ENCODE data around the gene PLA2G2A. TPM values are rescaled to one million over a fixed set of nuclear protein-coding genes. Genes with fewer than 3 reads are reported as not detected.

PLA2G2A gene
- total RNA-seq, 2 experiments from 2014 or later, result not detected

- H3K27ac Mint-ChIP-seq, result no peak overlapping the region
- ChIA-PET POLR2A (no interaction called here), CTCF (interaction anchor here (0.6 kb wide), 1 partner anchor 242 kb away, joined by 3 read pairs; no protein-coding TSS in a partner anchor)
- DNase-seq (no peak), ATAC-seq (no peak)
- H3K4me1 Mint-ChIP-seq, result no peaks in the 10 kb centered on the region
- H3K27me3 Mint-ChIP-seq, result peaks cover 21% of the 10 kb centered on the region
- intact Hi-C loops (cut with DNase I, micrococcal nuclease), result no loop called here
- H3K4me3 Mint-ChIP-seq, result no peak overlapping the region
- no peaks in the 10 kb centered on the region for H3K9me3 Mint-ChIP-seq (ENCODE audit: low read depth)
- H3K36me3 Mint-ChIP-seq (ENCODE audit: low read depth), result no peaks in the 10 kb centered on the region
Measured at GRCh38 chr1:19969898-19970660, 9.3 kb downstream of the PLA2G2A start.

GRCh38 chr1:19967808-19968207, 11.6 kb downstream of the PLA2G2A start:
- H3K36me3 Mint-ChIP-seq (ENCODE audit: low read depth), result no peaks in the 10 kb centered on the region
- ChIA-PET CTCF (no interaction called here), POLR2A (no interaction called here)
- no peak overlapping the region for H3K27ac Mint-ChIP-seq
- H3K9me3 Mint-ChIP-seq (ENCODE audit: low read depth), result no peaks in the 10 kb centered on the region
- DNase-seq (no peak), ATAC-seq (no peak)
- no peak overlapping the region for H3K4me3 Mint-ChIP-seq
- H3K27me3 Mint-ChIP-seq, result peaks cover 32% of the 10 kb centered on the region
- no peaks in the 10 kb centered on the region for H3K4me1 Mint-ChIP-seq
- intact Hi-C loops (cut with DNase I, micrococcal nuclease), result no loop called here

GRCh38 chr1:19964542-19964941, 14.9 kb downstream of the PLA2G2A start:
- intact Hi-C loops (cut with DNase I, micrococcal nuclease), result no loop called here
- ATAC-seq (no peak), DNase-seq (no peak)
- ChIA-PET POLR2A (no interaction called here), CTCF (no interaction called here)
- no peak overlapping the region for H3K27ac Mint-ChIP-seq
- H3K36me3 Mint-ChIP-seq (ENCODE audit: low read depth), result no peaks in the 10 kb centered on the region
- H3K9me3 Mint-ChIP-seq (ENCODE audit: low read depth), result no peaks in the 10 kb centered on the region
- no peaks in the 10 kb centered on the region for H3K4me1 Mint-ChIP-seq
- H3K27me3 Mint-ChIP-seq, result peaks cover 33% of the 10 kb centered on the region
- H3K4me3 Mint-ChIP-seq, result no peak overlapping the region

- no peak overlapping the region for H3K27ac Mint-ChIP-seq
- intact Hi-C loops (cut with DNase I, micrococcal nuclease), result no loop called here
- ATAC-seq (no peak), DNase-seq (no peak)
- peaks cover 33% of the 10 kb centered on the region for H3K27me3 Mint-ChIP-seq
- H3K4me3 Mint-ChIP-seq, result no peak overlapping the region
- no peaks in the 10 kb centered on the region for H3K9me3 Mint-ChIP-seq (ENCODE audit: low read depth)
- ChIA-PET POLR2A (no interaction called here), CTCF (no interaction called here)
- H3K36me3 Mint-ChIP-seq (ENCODE audit: low read depth), result no peaks in the 10 kb centered on the region
- H3K4me1 Mint-ChIP-seq, result no peaks in the 10 kb centered on the region
Measured at GRCh38 chr1:19963636-19964035, 15.8 kb downstream of the PLA2G2A start.

- H3K4me1 Mint-ChIP-seq, result no peaks in the 10 kb centered on the region
- ChIA-PET POLR2A (no interaction called here), CTCF (no interaction called here)
- H3K27ac Mint-ChIP-seq, result no peak overlapping the region
- intact Hi-C loops (cut with DNase I, micrococcal nuclease), result no loop called here
- no peak overlapping the region for H3K4me3 Mint-ChIP-seq
- no peaks in the 10 kb centered on the region for H3K36me3 Mint-ChIP-seq (ENCODE audit: low read depth)
- peaks cover 32% of the 10 kb centered on the region for H3K27me3 Mint-ChIP-seq
- DNase-seq (no peak), ATAC-seq (no peak)
- no peaks in the 10 kb centered on the region for H3K9me3 Mint-ChIP-seq (ENCODE audit: low read depth)
Measured at GRCh38 chr1:19960591-19960990, 18.8 kb downstream of the PLA2G2A start.

- no peaks in the 10 kb centered on the region for H3K36me3 Mint-ChIP-seq (ENCODE audit: low read depth)
- H3K9me3 Mint-ChIP-seq (ENCODE audit: low read depth), result peaks cover 3% of the 10 kb centered on the region
- H3K27ac Mint-ChIP-seq, result no peak overlapping the region
- intact Hi-C loops (cut with DNase I, micrococcal nuclease), result no loop called here
- ATAC-seq (no peak), DNase-seq (no peak)
- ChIA-PET CTCF (no interaction called here), POLR2A (no interaction called here)
- H3K4me1 Mint-ChIP-seq, result no peaks in the 10 kb centered on the region
- no peak overlapping the region for H3K4me3 Mint-ChIP-seq
- H3K27me3 Mint-ChIP-seq, result peaks cover 38% of the 10 kb centered on the region
Measured at GRCh38 chr1:19957779-19958178, 21.6 kb downstream of the PLA2G2A start.

- ChIA-PET CTCF (no interaction called here), POLR2A (no interaction called here)
- Mint-ChIP-seq H3K4me1 (no peaks in the 10 kb centered on the region), H3K27ac (no peak overlapping the region), H3K27me3 (peaks cover 30% of the 10 kb centered on the region), H3K4me3 (no peak overlapping the region), H3K36me3 (ENCODE audit: low read depth) (no peaks in the 10 kb centered on the region), H3K9me3 (ENCODE audit: low read depth) (peaks cover 3% of the 10 kb centered on the region)
- no peak for DNase-seq
- no peak for ATAC-seq
- intact Hi-C loops (cut with DNase I, micrococcal nuclease), result no loop called here
Measured at GRCh38 chr1:19955534-19956170, 23.8 kb downstream of the PLA2G2A start.

- Mint-ChIP-seq H3K36me3 (ENCODE audit: low read depth) (no peaks in the 10 kb centered on the region), H3K27ac (no peak overlapping the region), H3K4me1 (no peaks in the 10 kb centered on the region), H3K27me3 (peaks cover 31% of the 10 kb centered on the region), H3K4me3 (no peak overlapping the region), H3K9me3 (ENCODE audit: low read depth) (peaks cover 3% of the 10 kb centered on the region)
- intact Hi-C loops (cut with DNase I, micrococcal nuclease), result no loop called here
- POLR2A ChIA-PET, result no interaction called here
- CTCF ChIA-PET, result no interaction called here
- ATAC-seq, result no peak
- no peak for DNase-seq
Measured at GRCh38 chr1:19954059-19954458, 25.4 kb downstream of the PLA2G2A start.

- Mint-ChIP-seq H3K36me3 (ENCODE audit: low read depth) (no peaks in the 10 kb centered on the region), H3K27me3 (peaks cover 24% of the 10 kb centered on the region), H3K27ac (no peak overlapping the region), H3K4me3 (no peak overlapping the region), H3K4me1 (no peaks in the 10 kb centered on the region), H3K9me3 (ENCODE audit: low read depth) (peaks cover 3% of the 10 kb centered on the region)
- ChIA-PET POLR2A (no interaction called here), CTCF (interaction anchor here (1.3 kb wide), 1 partner anchor 13 kb away, joined by 4 read pairs; no protein-coding TSS in a partner anchor)
- DNase-seq (no peak), ATAC-seq (no peak)
- intact Hi-C loops (cut with DNase I, micrococcal nuclease), result no loop called here
Measured at GRCh38 chr1:19949016-19949415, 30.4 kb downstream of the PLA2G2A start.

GRCh38 chr1:19946971-19947370, 32.4 kb downstream of the PLA2G2A start:
- Mint-ChIP-seq H3K36me3 (ENCODE audit: low read depth) (no peaks in the 10 kb centered on the region), H3K27ac (no peak overlapping the region), H3K4me1 (no peaks in the 10 kb centered on the region), H3K4me3 (no peak overlapping the region), H3K9me3 (ENCODE audit: low read depth) (no peaks in the 10 kb centered on the region), H3K27me3 (peaks cover 17% of the 10 kb centered on the region)
- ATAC-seq (no peak), DNase-seq (no peak)
- intact Hi-C loops (cut with DNase I, micrococcal nuclease), result no loop called here
- POLR2A ChIA-PET, result interaction anchor here (0.6 kb wide), 1 partner anchor 221 kb away, joined by 3 read pairs; no protein-coding TSS in a partner anchor
- CTCF ChIA-PET, result interaction anchor here (0.6 to 0.7 kb wide), 2 partner anchors 14 to 605 kb away, joined by 3 to 6 read pairs; no protein-coding TSS in a partner anchor

- ATAC-seq, result no peak
- peaks cover 17% of the 10 kb centered on the region for H3K27me3 Mint-ChIP-seq
- DNase-seq, result no peak
- CTCF ChIA-PET, result interaction anchor here (0.6 to 0.7 kb wide), 2 partner anchors 13 to 82 kb away, joined by 3 read pairs; no protein-coding TSS in a partner anchor
- intact Hi-C loops (cut with DNase I, micrococcal nuclease), result no loop called here
- no peaks in the 10 kb centered on the region for H3K36me3 Mint-ChIP-seq (ENCODE audit: low read depth)
- H3K4me3 Mint-ChIP-seq, result no peak overlapping the region
- POLR2A ChIA-PET, result interaction anchor here (0.6 kb wide), 1 partner anchor 220 kb away, joined by 3 read pairs; no protein-coding TSS in a partner anchor
- H3K9me3 Mint-ChIP-seq (ENCODE audit: low read depth), result no peaks in the 10 kb centered on the region
- no peaks in the 10 kb centered on the region for H3K4me1 Mint-ChIP-seq
- no peak overlapping the region for H3K27ac Mint-ChIP-seq
Measured at GRCh38 chr1:19946331-19946751, 33.1 kb downstream of the PLA2G2A start.

GRCh38 chr1:19945914-19946313, 33.5 kb downstream of the PLA2G2A start:
- Mint-ChIP-seq H3K9me3 (ENCODE audit: low read depth) (no peaks in the 10 kb centered on the region), H3K27ac (no peak overlapping the region), H3K36me3 (ENCODE audit: low read depth) (no peaks in the 10 kb centered on the region), H3K27me3 (peaks cover 17% of the 10 kb centered on the region), H3K4me3 (no peak overlapping the region), H3K4me1 (no peaks in the 10 kb centered on the region)
- intact Hi-C loops (cut with DNase I, micrococcal nuclease), result no loop called here
- DNase-seq (no peak), ATAC-seq (no peak)
- ChIA-PET CTCF (interaction anchor here (0.6 kb wide), 1 partner anchor 83 kb away, joined by 3 read pairs; no protein-coding TSS in a partner anchor), POLR2A (no interaction called here)

Measured in activated CD4-positive, alpha-beta T cell treated with anti-CD3 and anti-CD28 coated beads for 36 hours (primary cell).